Loucy (cell line): ENCODE results near the gene PTPRA.
"Not testable (repeated sequence)": the region's sequence is repeated elsewhere in the genome, so short reads cannot be mapped to it uniquely, and the experiment has no call there.

ENCODE experiments used
- H2AFZ ChIP-seq: fragments of 200-600 bp; sonication (generic); 2 replicates; pipeline ENCODE4 v1.6.0; 2016; ENCODE audit warnings: antibody characterized with exemption, mild to moderate bottlenecking, low read length, moderate library complexity
- H3F3A ChIP-seq: fragments of 200-600 bp; 2 replicates; pipeline ENCODE4 v1.6.0; 2016; ENCODE audit warnings: antibody characterized with exemption, low read depth, mild to moderate bottlenecking
- H3K27me3 ChIP-seq: fragments of 200-600 bp; sonication (generic); 2 replicates; pipeline ENCODE4 v1.6.1; 2014; ENCODE audit warnings: low read length, mild to moderate bottlenecking; ENCODE audit not compliant: insufficient read depth, poor library complexity, severe bottlenecking
- H3K36me3 ChIP-seq: fragments of 200-600 bp; sonication (generic); 2 replicates; pipeline ENCODE4 v1.6.1; 2016; ENCODE audit warnings: low read length; ENCODE audit not compliant: insufficient read depth
- H3K4me1 ChIP-seq: fragments of 200-600 bp; sonication (generic); 2 replicates; pipeline ENCODE4 v1.5.1; 2014; ENCODE audit warnings: low read length, mild to moderate bottlenecking; ENCODE audit not compliant: insufficient read depth, poor library complexity, severe bottlenecking
- H3K4me2 ChIP-seq: fragments of 200-600 bp; sonication (generic); 2 replicates; pipeline ENCODE4 v1.6.0; 2014; ENCODE audit warnings: antibody characterized with exemption, low read length, low read depth, mild to moderate bottlenecking; ENCODE audit not compliant: poor library complexity, severe bottlenecking
- H3K4me3 ChIP-seq: fragments of 200-600 bp; sonication (generic); 2 replicates; pipeline ENCODE4 v1.5.1; 2014; ENCODE audit warnings: low read length, mild to moderate bottlenecking, mixed read lengths; ENCODE audit not compliant: poor library complexity, severe bottlenecking
- H3K79me2 ChIP-seq: fragments of 200-600 bp; sonication (generic); 2 replicates; pipeline ENCODE4 v1.6.1; 2014; ENCODE audit warnings: low read length; ENCODE audit not compliant: insufficient read depth
- H3K9ac ChIP-seq: fragments of 200-600 bp; sonication (generic); 2 replicates; pipeline ENCODE4 v1.6.0; 2014; ENCODE audit warnings: mild to moderate bottlenecking, low read depth, low read length, moderate library complexity; ENCODE audit not compliant: poor library complexity, severe bottlenecking
- H3K9me2 ChIP-seq: fragments of 200-600 bp; sonication (generic); replicated peaks from 2 replicates; pipeline ENCODE4 v1.6.1; 2016; ENCODE audit warnings: low read depth, low read length, mixed read lengths
- H3K9me3 ChIP-seq: fragments of 200-600 bp; sonication (generic); 2 replicates; pipeline ENCODE4 v1.6.1; 2014; ENCODE audit warnings: mild to moderate bottlenecking, antibody characterized with exemption, low read length, low read depth; ENCODE audit not compliant: insufficient read depth
- H4K20me1 ChIP-seq: fragments of 200-600 bp; sonication (generic); 2 replicates; pipeline ENCODE4 v1.6.0; 2014; ENCODE audit warnings: antibody characterized with exemption, low read length, mild to moderate bottlenecking; ENCODE audit not compliant: insufficient read depth, poor library complexity, severe bottlenecking
- CTCF ChIP-seq: fragments of 200-600 bp; sonication (generic); conservative IDR thresholded peaks from 2 replicates; pipeline ENCODE4 v1.5.1; 2014; ENCODE audit warnings: mild to moderate bottlenecking, antibody characterized with exemption, low read length
- EZH2phosphoT487 ChIP-seq: fragments of 200-600 bp; IDR thresholded peaks from 2 replicates; pipeline ENCODE4 v1.6.1; 2018; ENCODE audit warnings: antibody characterized with exemption, mild to moderate bottlenecking, moderate library complexity, borderline replicate concordance

The PTPRA gene

DNA sequence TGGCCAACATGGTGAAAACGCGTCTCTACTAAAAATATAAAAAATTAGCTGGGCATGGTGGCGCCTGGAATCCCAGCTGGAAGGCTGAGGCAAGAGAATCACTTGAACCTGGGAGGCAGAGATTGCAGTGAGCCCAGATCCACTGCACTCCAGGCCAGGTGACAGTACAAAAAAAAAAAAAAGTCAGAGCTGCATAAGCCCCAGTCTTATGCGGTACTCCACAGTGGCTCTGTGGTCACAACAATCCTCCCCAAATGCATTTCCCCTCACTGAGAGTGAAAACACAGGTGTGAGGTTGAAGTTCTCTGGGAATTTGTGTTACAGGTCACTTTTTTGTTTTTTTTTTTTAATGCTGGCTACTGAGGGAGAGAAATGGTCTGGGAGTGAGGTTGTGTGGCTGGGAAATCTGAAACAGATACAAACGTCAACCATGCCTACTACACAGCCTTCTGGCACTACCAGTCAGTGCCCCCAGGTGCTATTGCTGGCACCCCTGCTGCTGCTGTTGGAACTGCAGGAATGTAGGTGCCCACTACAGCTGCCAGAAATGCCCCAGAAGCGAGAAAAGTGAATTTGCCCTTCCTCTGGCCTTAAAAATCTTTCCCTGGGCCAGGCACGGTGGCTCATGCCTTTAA lies 178.2 kb downstream of the PTPRA start:
- Histone ChIP-seq H3K4me2 (no peak overlapping the region), H2AFZ (no peak overlapping the region), H3K36me3 (peaks cover 21% of the 10 kb centered on the region; the same call in 1 of the 2 replicates), H3K9ac (no peak overlapping the region), H3K79me2 (peaks cover 23% of the 10 kb centered on the region), H3K9me3 (no peaks in the 10 kb centered on the region), H3K4me3 (no peak overlapping the region), H3K9me2 (no peaks in the 10 kb centered on the region), H3K27me3 (peaks cover 1% of the 10 kb centered on the region), H3K4me1 (peaks cover 13% of the 10 kb centered on the region), H3F3A (no peaks in the 10 kb centered on the region), H4K20me1 (peaks cover 17% of the 10 kb centered on the region)
- TF ChIP-seq EZH2phosphoT487 (no peak), CTCF (no peak)

DNA sequence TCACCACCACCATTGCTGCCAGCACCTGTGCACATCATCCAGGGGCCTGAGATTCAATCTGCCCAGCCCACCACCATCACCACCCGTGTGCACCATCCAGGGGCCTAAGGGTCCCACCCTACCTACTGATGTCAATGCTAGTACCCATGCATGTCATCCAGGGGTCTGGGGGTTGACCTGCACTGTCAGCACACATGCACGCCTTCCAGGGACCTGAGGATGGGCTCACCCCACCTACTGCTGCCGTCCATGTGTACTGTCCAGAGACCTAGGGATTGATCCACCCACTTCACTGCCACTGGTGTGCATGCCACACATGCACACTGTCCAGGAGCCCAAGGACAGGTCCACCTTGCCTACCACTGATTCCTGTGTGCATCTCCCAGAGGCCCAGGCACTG lies 186.2 kb downstream of the PTPRA start:
- H4K20me1 ChIP-seq = no peaks in the 10 kb centered on the region
- H3K9me2 ChIP-seq = no peaks in the 10 kb centered on the region

DNA sequence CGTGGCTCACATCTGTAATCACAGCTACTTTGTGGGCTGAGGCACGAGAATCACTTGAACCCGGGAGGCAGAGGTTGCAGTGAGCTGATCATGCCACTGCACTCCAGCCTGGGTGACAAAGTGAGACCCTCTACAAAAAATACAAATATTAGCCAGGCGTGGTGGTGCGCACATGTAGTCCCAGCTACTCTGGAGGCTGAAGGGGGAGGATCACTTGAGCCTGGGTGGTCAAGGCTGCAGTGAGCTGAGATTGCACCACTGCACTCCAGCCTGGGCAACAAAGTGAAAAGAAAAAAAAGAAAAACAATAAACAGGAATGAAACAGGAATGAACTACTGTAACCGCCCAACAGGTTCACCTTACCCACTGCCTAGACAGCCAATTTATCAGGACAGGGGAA lies 190.8 kb downstream of the PTPRA start:
- H4K20me1 ChIP-seq, H3K27me3 ChIP-seq, H2AFZ ChIP-seq, H3K36me3 ChIP-seq, H3K4me1 ChIP-seq, H3K79me2 ChIP-seq, H3F3A ChIP-seq, H3K4me2 ChIP-seq, H3K4me3 ChIP-seq, H3K9ac ChIP-seq, H3K9me3 ChIP-seq, H3K9me2 ChIP-seq: not testable (repeated sequence)

More for the DNA sequence above, 186.2 kb downstream of the PTPRA start:
- Histone ChIP-seq H3K9ac (no peak overlapping the region), H3K4me2 (no peak overlapping the region), H3K79me2 (peaks cover 6% of the 10 kb centered on the region; the same call in 1 of the 2 replicates), H3K4me1 (no peaks in the 10 kb centered on the region), H2AFZ (no peak overlapping the region), H3K27me3 (no peaks in the 10 kb centered on the region), H3K4me3 (no peak overlapping the region), H3K9me3 (no peaks in the 10 kb centered on the region), H3F3A (no peaks in the 10 kb centered on the region), H3K36me3 (no peaks in the 10 kb centered on the region)
- TF ChIP-seq EZH2phosphoT487 = no peak
- no peak for TF ChIP-seq CTCF
